ENCODE measurements around the gene ARHGAP6.

ARHGAP6 gene

GRCh38 chrX:11399489-11400094 lies 266.1 kb downstream of the ARHGAP6 start:
- Histone ChIP-seq H3K36me3 (no peaks in the 10 kb centered on the region), H3K9me3 (no peaks in the 10 kb centered on the region), H3K27me3 (no peaks in the 10 kb centered on the region), H3K4me1 (peaks cover 0 to 39% (median 0%) of the 10 kb centered on the region in 4 donors), H3K4me3 (no peak overlapping the region), H3K27ac (no peak overlapping the region)
- intact Hi-C loops (cut with DNase I; ENCODE audit: low total_unique reads): no loop called here
- TF ChIP-seq, protein P1, sequence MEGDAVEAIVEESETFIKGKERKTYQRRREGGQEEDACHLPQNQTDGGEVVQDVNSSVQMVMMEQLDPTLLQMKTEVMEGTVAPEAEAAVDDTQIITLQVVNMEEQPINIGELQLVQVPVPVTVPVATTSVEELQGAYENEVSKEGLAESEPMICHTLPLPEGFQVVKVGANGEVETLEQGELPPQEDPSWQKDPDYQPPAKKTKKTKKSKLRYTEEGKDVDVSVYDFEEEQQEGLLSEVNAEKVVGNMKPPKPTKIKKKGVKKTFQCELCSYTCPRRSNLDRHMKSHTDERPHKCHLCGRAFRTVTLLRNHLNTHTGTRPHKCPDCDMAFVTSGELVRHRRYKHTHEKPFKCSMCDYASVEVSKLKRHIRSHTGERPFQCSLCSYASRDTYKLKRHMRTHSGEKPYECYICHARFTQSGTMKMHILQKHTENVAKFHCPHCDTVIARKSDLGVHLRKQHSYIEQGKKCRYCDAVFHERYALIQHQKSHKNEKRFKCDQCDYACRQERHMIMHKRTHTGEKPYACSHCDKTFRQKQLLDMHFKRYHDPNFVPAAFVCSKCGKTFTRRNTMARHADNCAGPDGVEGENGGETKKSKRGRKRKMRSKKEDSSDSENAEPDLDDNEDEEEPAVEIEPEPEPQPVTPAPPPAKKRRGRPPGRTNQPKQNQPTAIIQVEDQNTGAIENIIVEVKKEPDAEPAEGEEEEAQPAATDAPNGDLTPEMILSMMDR (IDR thresholded peaks at IDR 0.05): no peak
- no peak for DNase-seq

DNA sequence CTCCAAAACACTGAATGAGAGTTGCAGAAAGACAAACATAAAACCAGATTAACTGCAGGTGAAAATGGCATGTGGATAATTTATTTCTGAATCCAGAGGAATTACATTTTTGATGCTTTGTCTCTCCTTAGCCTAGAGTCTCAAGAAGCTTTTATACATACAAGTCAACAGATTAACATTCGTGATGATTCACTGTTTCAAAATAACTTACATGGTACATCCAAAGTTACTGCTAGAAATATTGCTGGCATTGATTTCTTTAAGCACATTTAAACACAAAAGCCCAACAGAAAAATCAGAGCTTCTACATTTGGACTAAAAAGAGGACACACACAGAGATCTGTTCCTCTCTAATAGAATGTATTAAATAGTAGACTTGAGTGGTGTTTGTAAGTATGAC lies 266.9 kb downstream of the ARHGAP6 start:
- intact Hi-C loops (cut with DNase I; ENCODE audit: low total_unique reads): no loop called here
- H3K4me3 ChIP-seq: no peak overlapping the region
- TF ChIP-seq, protein P1 (IDR thresholded peaks at IDR 0.05): no peak

DNA sequence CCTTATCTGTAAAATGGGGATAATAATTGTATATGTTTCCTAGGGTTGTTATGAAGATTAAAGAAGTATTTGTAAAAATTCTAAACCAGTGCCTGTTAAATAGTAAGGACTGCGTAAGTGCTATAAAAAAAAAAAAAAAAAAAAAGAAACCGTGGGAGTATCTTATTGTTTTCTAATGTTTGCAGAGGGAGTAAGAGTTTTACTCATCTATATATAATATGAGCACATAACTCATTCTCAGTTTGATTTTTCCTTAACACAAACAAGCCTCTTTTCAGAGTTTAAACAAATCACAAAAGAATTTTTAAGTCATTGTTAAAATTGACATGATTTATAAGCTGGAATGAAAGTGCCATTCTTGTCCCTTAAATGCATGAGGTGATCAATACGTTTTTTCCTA lies 267.6 kb downstream of the ARHGAP6 start:
- Histone ChIP-seq H3K4me1 (peaks cover 0 to 39% (median 0%) of the 10 kb centered on the region in 4 donors), H3K4me3 (no peak overlapping the region), H3K27ac (no peak overlapping the region), H3K9me3 (no peaks in the 10 kb centered on the region), H3K36me3 (no peaks in the 10 kb centered on the region), H3K27me3 (no peaks in the 10 kb centered on the region)
- intact Hi-C loops (cut with DNase I; ENCODE audit: low total_unique reads): no loop called here
- no peak for DNase-seq
- TF ChIP-seq, protein P1 (IDR thresholded peaks at IDR 0.05): no peak

More for the DNA sequence above, 266.9 kb downstream of the ARHGAP6 start:
- Histone ChIP-seq H3K27ac (no peak overlapping the region), H3K36me3 (no peaks in the 10 kb centered on the region), H3K9me3 (no peaks in the 10 kb centered on the region), H3K27me3 (no peaks in the 10 kb centered on the region), H3K4me1 (peaks cover 0 to 39% (median 0%) of the 10 kb centered on the region in 4 donors)
- no peak for DNase-seq

- H3K36me3 ChIP-seq: no peaks in the 10 kb centered on the region
- H3K27me3 ChIP-seq: no peaks in the 10 kb centered on the region
- no peak overlapping the region for H3K27ac ChIP-seq
- intact Hi-C loops (cut with DNase I; ENCODE audit: low total_unique reads): no loop called here
- peaks cover 0 to 39% (median 0%) of the 10 kb centered on the region in 4 donors for H3K4me1 ChIP-seq
- H3K4me3 ChIP-seq: no peak overlapping the region
- H3K9me3 ChIP-seq: no peaks in the 10 kb centered on the region
- TF ChIP-seq, protein P1 (IDR thresholded peaks at IDR 0.05): no peak
- no peak for DNase-seq
Measured at GRCh38 chrX:11397680-11398079, 268.0 kb downstream of the ARHGAP6 start.

DNA sequence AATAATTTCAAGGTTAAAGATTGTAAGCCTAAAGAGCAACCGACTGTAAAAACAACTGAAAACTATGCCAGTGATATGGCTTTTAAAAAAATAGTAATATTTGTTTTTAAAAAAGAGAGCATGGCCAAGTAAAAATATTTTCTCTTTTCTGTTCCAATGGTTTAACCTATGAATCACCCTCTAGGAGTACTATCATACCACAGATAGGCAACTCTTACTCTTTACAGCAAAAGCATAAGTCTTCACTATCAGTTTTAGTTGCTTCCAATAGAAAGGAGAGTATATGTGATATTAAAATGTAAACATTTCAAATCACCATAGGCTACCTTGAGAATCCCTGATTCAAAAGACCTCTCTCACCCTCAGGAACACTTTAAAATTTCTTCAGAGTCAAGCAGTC lies 269.9 kb downstream of the ARHGAP6 start:
- no peaks in the 10 kb centered on the region for H3K36me3 ChIP-seq
- no peaks in the 10 kb centered on the region for H3K27me3 ChIP-seq
- no peak for DNase-seq
- H3K4me3 ChIP-seq: no peak overlapping the region
- TF ChIP-seq, protein P1 (IDR thresholded peaks at IDR 0.05): no peak
- H3K27ac ChIP-seq: peak overlapping the region; percentile 44 to 59
- H3K4me1 ChIP-seq: peaks cover 0 to 48% (median 0%) of the 10 kb centered on the region in 4 donors
- no peaks in the 10 kb centered on the region for H3K9me3 ChIP-seq
- intact Hi-C loops (cut with DNase I; ENCODE audit: low total_unique reads): no loop called here
